ENCODE data around the gene ROCK2.

ROCK2 gene

DNA sequence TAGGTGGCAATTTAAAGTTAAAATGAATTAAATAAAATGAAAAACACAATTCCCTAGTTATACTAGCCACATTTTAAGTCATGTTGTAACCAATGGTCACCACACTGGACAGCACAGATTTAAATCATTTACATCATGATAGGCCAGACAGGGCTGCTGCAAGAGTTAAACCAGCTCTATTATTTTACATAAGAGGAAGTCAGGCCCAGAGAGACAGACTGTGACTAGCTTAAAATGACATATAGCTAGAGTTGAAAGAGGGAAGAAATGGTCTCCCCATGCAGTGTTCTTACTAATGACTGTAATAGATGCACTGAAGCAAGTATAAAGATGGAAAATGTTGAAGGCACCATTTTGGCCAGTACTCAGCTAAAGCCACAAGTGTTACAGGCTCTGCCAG, 119.5 kb downstream of the ROCK2 start:
- Histone ChIP-seq H3K4me3 (ENCODE audit: low read depth, low read length) (no peak overlapping the region), H3K27me3 (ENCODE audit: control insufficient read depth, insufficient read depth, low read length) (no peaks in the 10 kb centered on the region), H3K4me1 (ENCODE audit: control insufficient read depth, insufficient read depth, low read length) (peaks cover 20% of the 10 kb centered on the region), H3K9ac (ENCODE audit: low read length) (no peak overlapping the region), H3K9me3 (ENCODE audit: control insufficient read depth, insufficient read depth, low read depth, low read length) (no peaks in the 10 kb centered on the region), H3K36me3 (ENCODE audit: control insufficient read depth, insufficient read depth, low read length) (peaks cover 12% of the 10 kb centered on the region), H3K27ac (ENCODE audit: low read depth, low read length) (no peak overlapping the region)

DNA sequence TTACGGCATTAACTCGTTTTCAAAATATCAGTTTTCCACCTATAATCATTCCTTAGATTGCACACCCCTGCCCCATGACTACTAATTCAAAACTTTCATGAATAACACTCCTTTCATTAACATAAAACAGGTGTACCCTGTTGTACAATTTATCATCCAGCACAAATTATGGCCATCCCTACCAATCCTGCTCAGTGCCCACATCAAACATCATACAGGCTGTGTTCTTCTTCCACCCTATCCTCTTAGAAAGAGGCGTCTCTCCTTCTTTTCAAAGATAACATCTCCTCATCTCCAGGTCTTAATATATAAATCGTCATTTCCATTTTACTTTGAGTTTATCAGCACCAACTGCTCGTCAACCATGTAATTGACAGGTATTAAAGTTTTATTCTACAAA, 121.6 kb downstream of the ROCK2 start:
- Histone ChIP-seq H3K4me1 (ENCODE audit: control insufficient read depth, insufficient read depth, low read length) (peaks cover 20% of the 10 kb centered on the region), H3K27me3 (ENCODE audit: control insufficient read depth, insufficient read depth, low read length) (no peaks in the 10 kb centered on the region), H3K4me3 (ENCODE audit: low read depth, low read length) (no peak overlapping the region), H3K9me3 (ENCODE audit: control insufficient read depth, insufficient read depth, low read depth, low read length) (no peaks in the 10 kb centered on the region), H3K36me3 (ENCODE audit: control insufficient read depth, insufficient read depth, low read length) (peaks cover 29% of the 10 kb centered on the region), H3K27ac (ENCODE audit: low read depth, low read length) (no peak overlapping the region), H3K9ac (ENCODE audit: low read length) (no peak overlapping the region)

DNA sequence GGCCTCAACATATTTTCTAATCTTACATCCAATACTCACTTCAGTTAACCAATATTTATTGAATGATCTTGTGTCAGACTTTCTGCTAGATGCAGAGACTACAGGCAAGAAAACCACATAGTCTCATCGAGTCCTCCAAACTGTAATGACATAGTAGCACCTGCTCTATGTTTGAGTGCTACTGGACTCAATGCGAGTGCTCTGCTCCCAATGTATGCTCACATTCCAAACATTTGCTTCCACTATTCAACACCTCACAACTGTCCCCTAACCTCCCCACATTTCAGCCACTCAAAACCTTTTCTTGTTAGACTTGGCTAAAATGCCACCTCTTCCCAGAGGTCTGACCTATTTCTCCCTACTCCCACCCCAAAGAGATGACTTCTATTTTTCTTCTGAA, 124.0 kb downstream of the ROCK2 start:
- Histone ChIP-seq H3K4me1 (ENCODE audit: control insufficient read depth, insufficient read depth, low read length) (peaks cover 20% of the 10 kb centered on the region), H3K9me3 (ENCODE audit: control insufficient read depth, insufficient read depth, low read depth, low read length) (no peaks in the 10 kb centered on the region), H3K36me3 (ENCODE audit: control insufficient read depth, insufficient read depth, low read length) (peaks cover 49% of the 10 kb centered on the region), H3K9ac (ENCODE audit: low read length) (no peak overlapping the region), H3K4me3 (ENCODE audit: low read depth, low read length) (no peak overlapping the region), H3K27me3 (ENCODE audit: control insufficient read depth, insufficient read depth, low read length) (no peaks in the 10 kb centered on the region), H3K27ac (ENCODE audit: low read depth, low read length) (no peak overlapping the region)

DNA sequence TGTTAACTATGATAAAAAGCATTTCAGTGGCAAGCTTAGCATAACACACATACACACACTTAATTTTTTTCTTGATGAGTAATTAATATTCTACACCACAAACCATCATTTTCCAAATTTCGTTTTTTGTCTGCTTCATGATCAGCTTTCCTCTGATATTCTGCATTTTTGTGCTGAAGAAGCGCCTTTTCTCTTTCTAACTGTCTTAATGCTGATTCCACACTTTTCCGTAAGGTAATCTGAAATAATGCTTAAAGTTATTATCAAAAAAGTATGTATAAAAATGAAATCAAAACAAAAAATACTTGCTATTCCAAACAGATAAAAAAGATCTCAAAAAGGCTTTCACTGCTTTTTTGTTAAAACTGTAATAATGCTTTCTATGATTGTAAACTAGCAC, 129.0 kb downstream of the ROCK2 start:
- Histone ChIP-seq H3K4me1 (ENCODE audit: control insufficient read depth, insufficient read depth, low read length) (no peaks in the 10 kb centered on the region), H3K27ac (ENCODE audit: low read depth, low read length) (no peak overlapping the region), H3K27me3 (ENCODE audit: control insufficient read depth, insufficient read depth, low read length) (no peaks in the 10 kb centered on the region), H3K9me3 (ENCODE audit: control insufficient read depth, insufficient read depth, low read depth, low read length) (no peaks in the 10 kb centered on the region), H3K4me3 (ENCODE audit: low read depth, low read length) (no peak overlapping the region), H3K36me3 (ENCODE audit: control insufficient read depth, insufficient read depth, low read length) (peaks cover 86% of the 10 kb centered on the region), H3K9ac (ENCODE audit: low read length) (no peak overlapping the region)

DNA sequence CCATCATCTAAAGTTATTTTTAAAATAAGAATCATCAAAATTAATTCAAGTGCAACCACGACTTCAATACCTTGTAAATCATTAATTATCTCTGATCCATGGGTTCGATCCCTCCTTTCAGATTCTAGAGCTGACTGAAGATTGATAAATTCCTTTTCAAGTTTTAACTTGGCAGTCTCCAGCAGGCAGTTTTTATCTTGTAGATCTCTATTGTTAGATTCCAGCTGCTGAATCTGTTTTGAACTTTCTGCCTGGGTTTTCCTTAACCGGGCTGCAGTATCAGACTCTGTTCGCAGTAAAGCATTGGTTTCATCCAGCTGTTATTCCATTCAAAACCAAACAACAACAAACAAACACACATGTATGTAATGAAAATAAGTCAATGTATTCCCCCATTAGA, 129.7 kb downstream of the ROCK2 start:
- Histone ChIP-seq H3K27me3 (ENCODE audit: control insufficient read depth, insufficient read depth, low read length) (no peaks in the 10 kb centered on the region), H3K27ac (ENCODE audit: low read depth, low read length) (no peak overlapping the region), H3K4me3 (ENCODE audit: low read depth, low read length) (no peak overlapping the region), H3K9me3 (ENCODE audit: control insufficient read depth, insufficient read depth, low read depth, low read length) (no peaks in the 10 kb centered on the region), H3K4me1 (ENCODE audit: control insufficient read depth, insufficient read depth, low read length) (no peaks in the 10 kb centered on the region), H3K36me3 (ENCODE audit: control insufficient read depth, insufficient read depth, low read length) (peaks cover 88% of the 10 kb centered on the region), H3K9ac (ENCODE audit: low read length) (no peak overlapping the region)

DNA sequence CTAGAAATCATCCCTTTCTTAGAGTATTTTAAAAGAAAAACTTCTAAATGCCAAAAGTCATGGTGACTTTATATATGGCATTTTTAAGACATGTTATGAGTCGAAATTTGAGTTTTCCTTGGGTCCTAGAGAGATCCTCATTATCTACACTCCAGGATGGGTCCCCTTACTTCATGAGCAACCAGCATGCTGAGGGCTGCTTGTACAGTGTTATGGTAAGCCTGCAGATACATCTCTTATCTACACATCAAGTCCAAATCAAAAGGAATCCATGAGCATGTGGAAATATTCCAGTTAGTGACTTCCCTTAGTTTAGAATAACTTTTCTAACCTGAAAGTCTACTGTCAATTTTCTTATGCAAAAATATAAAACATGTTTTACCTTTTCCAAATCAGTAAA, 130.5 kb downstream of the ROCK2 start:
- Histone ChIP-seq H3K27me3 (ENCODE audit: control insufficient read depth, insufficient read depth, low read length) (no peaks in the 10 kb centered on the region), H3K9me3 (ENCODE audit: control insufficient read depth, insufficient read depth, low read depth, low read length) (no peaks in the 10 kb centered on the region), H3K4me3 (ENCODE audit: low read depth, low read length) (no peak overlapping the region), H3K9ac (ENCODE audit: low read length) (no peak overlapping the region), H3K36me3 (ENCODE audit: control insufficient read depth, insufficient read depth, low read length) (peaks cover 86% of the 10 kb centered on the region), H3K27ac (ENCODE audit: low read depth, low read length) (no peak overlapping the region), H3K4me1 (ENCODE audit: control insufficient read depth, insufficient read depth, low read length) (no peaks in the 10 kb centered on the region)

DNA sequence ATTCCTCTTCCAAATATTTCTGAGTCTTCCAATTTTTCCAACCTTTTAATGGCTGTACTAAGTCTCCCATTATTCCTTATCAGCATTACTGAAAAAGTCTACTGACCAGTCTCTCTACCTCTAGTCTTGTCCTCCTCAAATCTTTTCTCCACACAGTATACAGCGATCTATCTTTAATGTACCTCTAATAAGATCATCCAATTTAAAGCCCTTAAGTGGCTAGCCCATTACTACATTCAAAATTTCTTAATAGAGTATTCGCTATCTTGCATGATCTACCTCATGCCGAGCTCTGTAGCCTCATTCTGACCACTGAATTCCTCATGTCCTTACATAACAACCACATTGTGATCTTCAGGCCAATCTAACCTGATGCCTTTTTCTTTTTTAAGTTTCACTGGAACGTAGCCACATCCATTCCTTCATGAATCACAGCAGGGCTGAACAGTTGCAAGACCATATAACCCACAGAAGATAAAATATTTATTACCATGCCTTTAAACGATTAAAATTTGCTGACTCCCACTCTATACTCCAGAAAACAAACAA, 131.3 kb downstream of the ROCK2 start:
- Histone ChIP-seq H3K9ac (ENCODE audit: low read length) (no peak overlapping the region), H3K4me3 (ENCODE audit: low read depth, low read length) (no peak overlapping the region), H3K4me1 (ENCODE audit: control insufficient read depth, insufficient read depth, low read length) (no peaks in the 10 kb centered on the region), H3K27me3 (ENCODE audit: control insufficient read depth, insufficient read depth, low read length) (no peaks in the 10 kb centered on the region), H3K9me3 (ENCODE audit: control insufficient read depth, insufficient read depth, low read depth, low read length) (no peaks in the 10 kb centered on the region), H3K27ac (ENCODE audit: low read depth, low read length) (no peak overlapping the region), H3K36me3 (ENCODE audit: control insufficient read depth, insufficient read depth, low read length) (peaks cover 80% of the 10 kb centered on the region)

DNA sequence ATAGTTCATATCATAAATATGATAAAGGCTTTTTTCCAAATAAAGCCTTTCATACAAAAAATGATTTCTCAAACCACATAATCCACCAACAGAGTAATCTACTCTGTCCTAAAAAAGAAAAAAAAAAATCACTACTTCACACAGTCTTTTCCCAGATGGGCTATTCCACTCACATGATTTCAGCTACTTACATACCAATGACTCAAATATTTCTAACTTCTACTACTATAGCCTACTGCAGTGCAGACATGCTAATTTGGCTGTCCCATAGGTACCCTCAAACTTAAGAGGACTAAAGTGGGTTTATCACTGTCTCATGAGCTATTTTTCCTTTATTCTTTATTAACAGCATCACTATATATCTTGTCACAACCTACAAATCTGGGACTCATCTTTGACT, 131.8 kb downstream of the ROCK2 start:
- Histone ChIP-seq H3K4me1 (ENCODE audit: control insufficient read depth, insufficient read depth, low read length) (no peaks in the 10 kb centered on the region), H3K36me3 (ENCODE audit: control insufficient read depth, insufficient read depth, low read length) (peaks cover 79% of the 10 kb centered on the region), H3K27ac (ENCODE audit: low read depth, low read length) (no peak overlapping the region), H3K9ac (ENCODE audit: low read length) (no peak overlapping the region), H3K4me3 (ENCODE audit: low read depth, low read length) (no peak overlapping the region), H3K27me3 (ENCODE audit: control insufficient read depth, insufficient read depth, low read length) (no peaks in the 10 kb centered on the region), H3K9me3 (ENCODE audit: control insufficient read depth, insufficient read depth, low read depth, low read length) (no peaks in the 10 kb centered on the region)

DNA sequence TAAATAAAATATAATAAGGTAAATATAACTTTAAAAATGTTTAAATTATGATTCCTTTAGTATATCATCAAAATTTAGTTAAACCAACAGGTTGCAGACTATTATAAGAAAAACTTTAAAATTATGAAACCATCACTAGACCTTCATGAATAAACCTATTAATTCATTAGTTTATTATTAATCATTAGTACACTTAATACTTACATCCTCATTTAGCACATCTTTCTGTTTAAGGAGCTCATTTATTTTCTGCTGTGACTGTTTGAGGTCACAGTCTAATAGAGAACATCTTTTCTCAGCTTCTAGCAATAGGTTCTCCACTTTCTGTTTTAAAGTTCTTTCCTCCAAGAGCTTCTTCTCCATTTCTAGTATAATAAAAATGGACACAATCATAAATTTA, 136.4 kb downstream of the ROCK2 start:
- H3K9ac ChIP-seq (ENCODE audit: low read length), result no peak overlapping the region
- H3K9me3 ChIP-seq (ENCODE audit: control insufficient read depth, insufficient read depth, low read depth, low read length), result no peaks in the 10 kb centered on the region
- no peak overlapping the region for H3K27ac ChIP-seq (ENCODE audit: low read depth, low read length)
- H3K36me3 ChIP-seq (ENCODE audit: control insufficient read depth, insufficient read depth, low read length), result peaks cover 53% of the 10 kb centered on the region
- H3K27me3 ChIP-seq (ENCODE audit: control insufficient read depth, insufficient read depth, low read length), result no peaks in the 10 kb centered on the region
- no peaks in the 10 kb centered on the region for H3K4me1 ChIP-seq (ENCODE audit: control insufficient read depth, insufficient read depth, low read length)
- H3K4me3 ChIP-seq (ENCODE audit: low read depth, low read length), result no peak overlapping the region

DNA sequence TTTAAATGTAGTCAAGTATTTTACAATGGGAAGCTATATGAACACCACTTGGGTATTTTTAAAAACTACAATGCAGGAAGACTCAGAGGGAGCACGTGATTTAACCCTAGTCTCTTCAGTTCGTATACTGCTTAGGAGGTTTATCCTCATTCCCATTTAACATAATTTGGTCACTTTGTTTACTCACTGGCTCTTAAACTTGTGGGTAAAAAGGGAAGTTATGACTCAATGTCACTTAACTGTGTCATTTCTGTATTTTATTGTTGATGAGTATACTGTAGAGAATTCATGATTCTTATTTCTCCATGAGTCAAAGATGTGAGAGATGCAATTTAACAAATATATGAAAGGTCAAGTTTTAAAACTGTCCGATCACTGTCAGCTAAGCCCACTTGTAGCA, 141.0 kb downstream of the ROCK2 start:
- H3K27me3 ChIP-seq (ENCODE audit: control insufficient read depth, insufficient read depth, low read length), result no peaks in the 10 kb centered on the region
- no peak overlapping the region for H3K9ac ChIP-seq (ENCODE audit: low read length)
- no peak overlapping the region for H3K4me3 ChIP-seq (ENCODE audit: low read depth, low read length)
- no peaks in the 10 kb centered on the region for H3K9me3 ChIP-seq (ENCODE audit: control insufficient read depth, insufficient read depth, low read depth, low read length)
- peaks cover 53% of the 10 kb centered on the region for H3K36me3 ChIP-seq (ENCODE audit: control insufficient read depth, insufficient read depth, low read length)
- no peaks in the 10 kb centered on the region for H3K4me1 ChIP-seq (ENCODE audit: control insufficient read depth, insufficient read depth, low read length)
- no peak overlapping the region for H3K27ac ChIP-seq (ENCODE audit: low read depth, low read length)

DNA sequence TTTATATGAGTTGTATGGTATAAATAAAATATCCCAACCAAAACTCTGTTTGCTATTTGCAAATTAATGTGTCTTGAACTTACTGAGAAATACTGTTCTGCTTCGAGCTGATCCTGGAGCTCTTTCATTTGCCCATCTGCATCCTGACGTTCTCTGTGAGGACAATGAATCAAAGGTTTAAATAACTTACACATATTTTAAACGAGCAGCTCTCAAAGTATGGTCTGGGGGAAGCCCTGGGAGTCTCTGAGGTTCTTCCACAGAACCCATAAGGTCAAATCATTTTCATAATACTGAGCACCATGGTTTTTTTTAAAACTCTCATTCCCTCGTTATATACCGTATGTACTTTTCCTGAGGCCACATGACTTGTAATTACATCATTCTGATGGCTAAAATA, 142.5 kb downstream of the ROCK2 start:
- Histone ChIP-seq H3K4me1 (ENCODE audit: control insufficient read depth, insufficient read depth, low read length) (no peaks in the 10 kb centered on the region), H3K4me3 (ENCODE audit: low read depth, low read length) (no peak overlapping the region), H3K9me3 (ENCODE audit: control insufficient read depth, insufficient read depth, low read depth, low read length) (no peaks in the 10 kb centered on the region), H3K27ac (ENCODE audit: low read depth, low read length) (no peak overlapping the region), H3K27me3 (ENCODE audit: control insufficient read depth, insufficient read depth, low read length) (no peaks in the 10 kb centered on the region), H3K9ac (ENCODE audit: low read length) (no peak overlapping the region), H3K36me3 (ENCODE audit: control insufficient read depth, insufficient read depth, low read length) (peaks cover 54% of the 10 kb centered on the region)

DNA sequence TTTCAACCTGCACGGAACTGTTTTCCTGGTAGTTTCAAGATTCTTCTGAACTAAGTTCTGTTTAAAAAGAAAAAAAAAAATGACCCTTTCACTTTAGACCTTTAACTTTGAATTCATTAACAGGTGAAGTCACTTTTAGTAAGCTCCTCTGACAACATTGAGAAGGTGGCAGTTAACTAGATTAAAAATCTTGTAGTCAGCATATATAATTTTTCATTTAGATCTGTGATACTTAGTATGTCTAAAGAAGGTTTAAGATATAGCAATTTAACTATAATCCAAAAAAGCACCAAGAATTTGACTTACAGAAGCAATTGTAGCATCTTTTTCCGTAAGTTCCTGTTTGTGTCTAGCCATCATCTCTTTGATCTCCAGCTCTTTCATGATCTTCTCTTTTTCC, 143.8 kb downstream of the ROCK2 start:
- Histone ChIP-seq H3K4me3 (ENCODE audit: low read depth, low read length) (no peak overlapping the region), H3K9me3 (ENCODE audit: control insufficient read depth, insufficient read depth, low read depth, low read length) (no peaks in the 10 kb centered on the region), H3K36me3 (ENCODE audit: control insufficient read depth, insufficient read depth, low read length) (peaks cover 62% of the 10 kb centered on the region), H3K27me3 (ENCODE audit: control insufficient read depth, insufficient read depth, low read length) (no peaks in the 10 kb centered on the region), H3K9ac (ENCODE audit: low read length) (no peak overlapping the region), H3K4me1 (ENCODE audit: control insufficient read depth, insufficient read depth, low read length) (no peaks in the 10 kb centered on the region), H3K27ac (ENCODE audit: low read depth, low read length) (no peak overlapping the region)
